Lower leg skin (tissue), 3 donors: ENCODE data around the gene PON3.

Source experiments
- CTCF ChIP-seq, 3 donors: fragments of 450-650 bp; IDR thresholded peaks; one replicate each; pipeline ENCODE4 v1.5.1; 2016; ENCODE audit warnings: antibody characterized with exemption in 3 of 3, mild to moderate bottlenecking in 3 of 3, moderate library complexity in 2 of 3
- POLR2A ChIP-seq, 2 donors: fragments of 450-650 bp; IDR thresholded peaks; one replicate each; pipeline ENCODE4 v1.6.1; 2016 to 2017; ENCODE audit warnings: antibody characterized with exemption in 2 of 2, mild to moderate bottlenecking in 1 of 2, moderate library complexity in 1 of 2

DNA sequence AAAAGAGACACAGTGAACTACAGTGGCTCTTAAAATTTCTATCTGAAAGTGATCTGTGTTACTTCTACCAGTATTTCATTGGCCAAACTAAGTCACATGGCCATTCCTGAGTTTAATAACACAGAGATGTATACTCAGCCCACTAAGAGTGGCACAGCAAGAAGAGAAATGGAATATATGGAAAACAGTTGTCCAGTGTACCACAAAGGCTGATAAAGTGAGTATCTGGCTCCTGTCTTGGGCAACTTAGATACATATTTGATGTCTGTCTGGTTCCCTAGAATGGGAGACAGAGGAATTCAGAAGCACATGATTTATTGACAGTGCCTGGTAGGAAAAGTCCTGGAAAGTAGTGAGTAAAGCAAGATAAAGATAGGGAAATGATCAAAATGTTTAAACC lies 61.7 kb downstream of the PON3 start:
- no peak for TF ChIP-seq CTCF (IDR thresholded peaks at IDR 0.05)
- TF ChIP-seq POLR2A (IDR thresholded peaks at IDR 0.05): no peak
